ENCODE results near the gene C18orf32. TPM values are rescaled to one million over a fixed set of nuclear protein-coding genes. Genes with fewer than 3 reads are reported as not detected.
A peak's percentile ranks its signal among the peaks of the same experiment; 100 is the strongest.

The C18orf32 gene
- total RNA-seq (10 to 100 TPM; 33.3 to 46.0 (median 40.1) TPM), polyA plus RNA-seq (10 to 100 TPM; 40.6 to 66.7 (median 65.5) TPM)
- long read RNA-seq, donor 1, full-length matches to known transcripts, result 45 of 45 reads
- long read RNA-seq, donor 1, partial matches to known transcripts, result 0 of 45 reads
- long read RNA-seq, donor 1, other reads (novel, unspliced or antisense), result 0 of 45 reads
- long read RNA-seq, donor 2, full-length matches to known transcripts, result 34 of 34 reads
- long read RNA-seq, donor 2, partial matches to known transcripts, result 0 of 34 reads
- long read RNA-seq, donor 2, other reads (novel, unspliced or antisense), result 0 of 34 reads

DNA sequence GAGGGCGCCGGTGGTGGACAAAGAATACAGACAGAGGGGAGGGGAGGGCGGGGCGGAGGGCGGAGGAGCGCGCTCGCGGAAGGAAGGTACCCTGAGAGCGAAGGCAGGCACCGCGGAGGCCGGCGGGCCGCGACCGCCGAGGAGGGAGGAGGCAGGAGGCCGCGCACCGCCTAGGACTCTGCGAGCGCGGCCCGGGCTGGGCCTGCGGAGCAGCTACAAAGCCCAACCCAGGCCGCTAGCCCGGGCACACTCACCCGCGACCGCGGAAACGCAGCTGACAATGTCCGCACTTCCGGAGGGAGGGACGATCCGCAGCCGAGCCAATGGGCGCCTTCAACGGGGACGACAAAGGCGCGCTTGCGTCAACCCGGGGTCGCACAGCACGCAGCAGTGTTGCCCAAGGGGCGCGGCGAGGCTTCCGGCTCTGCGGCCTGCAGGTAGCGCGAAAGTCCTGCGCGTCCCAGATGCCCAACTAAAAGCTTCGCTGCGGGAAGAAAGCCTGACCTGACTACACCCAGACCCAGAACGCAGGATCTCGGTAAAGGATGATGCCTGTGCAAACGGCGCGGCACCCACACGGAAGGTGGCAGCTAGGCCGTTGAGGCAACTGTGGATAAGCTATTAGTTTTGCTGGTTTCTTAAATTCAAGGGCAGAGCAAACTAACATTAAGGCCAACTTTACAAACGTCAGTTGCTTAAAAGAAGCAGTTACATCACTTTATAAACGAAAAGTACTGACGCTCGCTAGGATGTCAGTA is at the start of gene C18orf32:
C18orf32 (minus strand) TSS at position 282 of the 758 bp plus-strand sequence. CDS start 3,486 bp downstream, outside the sequence.
- intact Hi-C loops (cut with DNase I; ENCODE audit: low total_unique reads), result loop anchor here (10.0 kb wide), 1 partner anchor 778 kb away; the partner anchor contains the start of gene CFAP53
- 2 to 7% (median 6%) methylated on average over 39 to 69 of the region's 69 CpGs for WGBS, 5 donors
- Histone ChIP-seq H3K9me3 (no peaks in the 10 kb centered on the region), H3K4me3 (peak within 1 kb of the TSS; percentile 49 to 80 (median 62)), H3K27ac (peak within 1 kb of the TSS; percentile 96 to 99 (median 98)), H3K27me3 (replicated peaks in 1 of 7) (no peaks in the 10 kb centered on the region), H3K36me3 (peaks cover 0 to 58% (median 47%) of the 10 kb centered on the region in 6 donors), H3K4me1 (peaks cover 31 to 84% (median 66%) of the 10 kb centered on the region in 6 donors)
- DNase-seq, result peak; percentile 99
- TF ChIP-seq POLR2AphosphoS5 (IDR thresholded peaks at IDR 0.05), result peak; percentile 99
- TF ChIP-seq POLR2A (IDR thresholded peaks at IDR 0.05), result peak; percentile 46 to 95 (median 93)
- TF ChIP-seq, protein P1, sequence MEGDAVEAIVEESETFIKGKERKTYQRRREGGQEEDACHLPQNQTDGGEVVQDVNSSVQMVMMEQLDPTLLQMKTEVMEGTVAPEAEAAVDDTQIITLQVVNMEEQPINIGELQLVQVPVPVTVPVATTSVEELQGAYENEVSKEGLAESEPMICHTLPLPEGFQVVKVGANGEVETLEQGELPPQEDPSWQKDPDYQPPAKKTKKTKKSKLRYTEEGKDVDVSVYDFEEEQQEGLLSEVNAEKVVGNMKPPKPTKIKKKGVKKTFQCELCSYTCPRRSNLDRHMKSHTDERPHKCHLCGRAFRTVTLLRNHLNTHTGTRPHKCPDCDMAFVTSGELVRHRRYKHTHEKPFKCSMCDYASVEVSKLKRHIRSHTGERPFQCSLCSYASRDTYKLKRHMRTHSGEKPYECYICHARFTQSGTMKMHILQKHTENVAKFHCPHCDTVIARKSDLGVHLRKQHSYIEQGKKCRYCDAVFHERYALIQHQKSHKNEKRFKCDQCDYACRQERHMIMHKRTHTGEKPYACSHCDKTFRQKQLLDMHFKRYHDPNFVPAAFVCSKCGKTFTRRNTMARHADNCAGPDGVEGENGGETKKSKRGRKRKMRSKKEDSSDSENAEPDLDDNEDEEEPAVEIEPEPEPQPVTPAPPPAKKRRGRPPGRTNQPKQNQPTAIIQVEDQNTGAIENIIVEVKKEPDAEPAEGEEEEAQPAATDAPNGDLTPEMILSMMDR (IDR thresholded peaks at IDR 0.05 in 8 of 11, conservative IDR thresholded peaks at IDR 0.05 in 3 of 11), result no peak

DNA sequence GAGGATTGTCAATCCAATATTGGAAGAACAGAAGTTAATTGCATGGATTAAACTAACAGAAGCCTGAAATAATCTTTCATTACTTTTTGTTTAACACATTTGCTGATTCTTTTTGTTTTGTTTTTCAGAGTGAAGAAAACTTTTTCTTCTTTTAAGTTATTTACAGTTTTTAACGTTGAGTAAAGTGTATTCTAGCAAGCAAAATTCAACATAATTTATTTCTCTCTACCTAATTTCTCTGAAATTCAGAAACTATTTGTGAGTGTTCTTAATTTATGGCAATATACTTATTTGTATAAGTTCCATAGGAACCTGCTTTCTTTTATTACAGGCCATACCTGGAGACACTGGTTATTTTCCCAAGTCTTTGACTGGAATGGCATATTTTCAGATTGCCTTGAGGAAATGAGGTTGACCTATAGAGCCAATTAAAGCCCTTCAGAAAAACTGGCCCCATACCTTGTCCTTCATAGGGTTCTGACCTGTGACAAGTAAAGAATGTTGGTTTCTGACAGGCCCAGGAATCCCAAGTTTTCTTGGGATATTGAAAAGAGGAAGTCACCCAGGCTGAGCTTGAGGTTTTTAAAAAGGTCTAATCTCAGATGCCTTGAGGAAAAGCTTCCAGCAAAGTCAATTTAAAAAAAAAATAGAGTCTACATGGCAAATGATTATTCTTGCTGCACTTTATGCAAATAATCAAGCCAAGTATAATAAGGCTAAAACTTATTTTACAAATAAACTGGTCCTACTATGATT is 48.0 kb upstream of the C18orf32 start:
- Histone ChIP-seq H3K4me3 (no peak overlapping the region), H3K27ac (no peak overlapping the region), H3K36me3 (no peaks in the 10 kb centered on the region), H3K27me3 (replicated peaks in 1 of 7) (no peaks in the 10 kb centered on the region), H3K9me3 (peaks cover 0 to 18% (median 10%) of the 10 kb centered on the region in 8 donors), H3K4me1 (no peaks in the 10 kb centered on the region)
- WGBS, 5 donors, result 83 to 98% (median 94%) methylated on average over 1 of the region's 1 CpG
- TF ChIP-seq, protein P1 (IDR thresholded peaks at IDR 0.05 in 8 of 11, conservative IDR thresholded peaks at IDR 0.05 in 3 of 11), result no peak
- TF ChIP-seq POLR2A (IDR thresholded peaks at IDR 0.05) (no peak), POLR2AphosphoS5 (IDR thresholded peaks at IDR 0.05) (no peak)
- DNase-seq, result no peak
- intact Hi-C loops (cut with DNase I; ENCODE audit: low total_unique reads), result no loop called here

DNA sequence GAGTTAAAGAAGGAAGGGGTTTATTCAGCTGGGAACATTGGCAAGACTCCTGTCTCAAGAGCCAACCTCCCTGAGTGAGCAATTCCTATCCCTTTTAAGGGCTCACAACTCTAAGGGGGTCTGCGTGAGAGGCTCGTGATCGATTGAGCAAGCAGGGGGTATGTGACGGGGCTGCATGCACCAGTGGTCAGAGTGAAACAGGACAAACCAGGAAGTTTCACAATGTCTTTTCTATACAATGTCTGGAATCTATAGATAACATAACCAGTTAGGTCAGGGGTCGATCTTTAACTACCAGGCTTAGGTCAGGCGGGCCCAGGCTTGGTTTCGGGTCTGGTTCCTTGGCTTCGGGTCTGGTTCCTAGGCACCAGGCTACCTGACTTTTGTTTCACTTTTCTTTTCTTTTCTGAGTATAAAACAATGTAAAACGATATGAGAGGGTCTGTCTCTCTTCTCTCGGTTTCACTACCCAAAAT is 44.7 kb upstream of the C18orf32 start:
- Histone ChIP-seq H3K36me3 (no peaks in the 10 kb centered on the region), H3K27ac (no peak overlapping the region), H3K4me3 (peak overlapping the region in 2 of 8 donors; percentile 9 to 43), H3K27me3 (replicated peaks in 1 of 7) (peaks cover 0 to 5% (median 0%) of the 10 kb centered on the region in 7 donors), H3K4me1 (no peaks in the 10 kb centered on the region), H3K9me3 (peaks cover 0 to 18% (median 10%) of the 10 kb centered on the region in 8 donors)
- DNase-seq, result no peak
- intact Hi-C loops (cut with DNase I; ENCODE audit: low total_unique reads), result no loop called here
- WGBS, 5 donors, result 49 to 72% (median 67%) methylated on average over 10 of the region's 10 CpGs
- TF ChIP-seq, protein P1 (IDR thresholded peaks at IDR 0.05 in 8 of 11, conservative IDR thresholded peaks at IDR 0.05 in 3 of 11), result no peak
- TF ChIP-seq POLR2AphosphoS5 (IDR thresholded peaks at IDR 0.05) (no peak), POLR2A (IDR thresholded peaks at IDR 0.05) (no peak)
